GM23338 (cell line): ENCODE measurements around the gene CCDC152.

Experiments
- CTCF ChIP-seq, 2 experiments: fragments of 200-600 bp in 1 of 2; sonication (generic) in 1 of 2; conservative IDR thresholded peaks; 2 replicates each; pipeline versions ENCODE4 v1.5.1 to v1.6.1; 2016 to 2017; ENCODE audit warnings: antibody characterized with exemption in 2 of 2, low read depth in 2 of 2, mild to moderate bottlenecking in 2 of 2, moderate library complexity in 1 of 2
- POLR2AphosphoS5 ChIP-seq: IDR thresholded peaks from 2 replicates; pipeline ENCODE4 v1.6.1; 2016; ENCODE audit warnings: antibody characterized with exemption, low read depth

- TF ChIP-seq POLR2AphosphoS5 (no peak), CTCF (conservative IDR thresholded peaks at IDR 0.05; ENCODE audit: low read depth in 2 of 2) (no peak)
Measured at GRCh38 chr5:42806701-42807262, 50.2 kb downstream of the CCDC152 start.
